ENCODE measurements around the gene ARHGAP42. TPM values are rescaled to one million over a fixed set of nuclear protein-coding genes. Genes with fewer than 3 reads are reported as not detected.

The ARHGAP42 gene
- total and polyA plus RNA-seq, 10 of the 15 experiments (the other 5 are each of a cell fraction or from before 2014, with no cell fraction given), result 1.8 to 6.3 (median 3.2) TPM

GRCh38 chr11:100980156-100980555, 293.1 kb downstream of the ARHGAP42 start:
- H3K27me3 ChIP-seq (replicated peaks in 1 of 2; ENCODE audit: control insufficient read depth in 2 of 2, insufficient read depth in 2 of 2, low read length in 1 of 2), result no peaks in the 10 kb centered on the region
- ATAC-seq (no peak; the same call in 1 of the 3 replicates), DNase-seq (ENCODE audit: low read depth, low spot score) (no peak), FAIRE-seq (no peak)
- no peak overlapping the region for H3K4me2 ChIP-seq (ENCODE audit: control insufficient read depth, insufficient read depth)
- H3K4me3 ChIP-seq, result no peak overlapping the region
- H2AFZ ChIP-seq (ENCODE audit: control insufficient read depth, low read depth, low read length), result no peak overlapping the region
- no peaks in the 10 kb centered on the region for H3K79me2 ChIP-seq (ENCODE audit: control insufficient read depth, insufficient read depth, low read length)
- no peaks in the 10 kb centered on the region for H3K9me3 ChIP-seq (replicated peaks; ENCODE audit: control insufficient read depth, insufficient read depth, low read length)
- no peaks in the 10 kb centered on the region for H4K20me1 ChIP-seq (ENCODE audit: control insufficient read depth, insufficient read depth)
- intact Hi-C loops (cut with micrococcal nuclease; ENCODE audit: unreplicated experiment), result loop anchor here (10.0 kb wide), 1 partner anchor 455 kb away; no protein-coding TSS in a partner anchor
- H3K36me3 ChIP-seq (ENCODE audit: control insufficient read depth in 2 of 2, insufficient read depth in 2 of 2, low read length in 1 of 2), result no peaks in the 10 kb centered on the region
- in situ Hi-C loops (cut with MboI), result no loop called here
- POLR2A ChIA-PET, result interaction anchor here (0.6 kb wide), 1 partner anchor 1431 kb away, joined by 3 read pairs; no protein-coding TSS in a partner anchor
- SMC1A ChIA-PET (ENCODE audit: uncharacterized antibody, unreplicated experiment), result interaction anchor here (0.9 to 1.0 kb wide), 2 partner anchors 12 to 22 kb away, joined by 3 read pairs; no protein-coding TSS in a partner anchor
- no peaks in the 10 kb centered on the region for H3K4me1 ChIP-seq (ENCODE audit: control insufficient read depth, insufficient read depth, low read length)
- 91% methylated on average over 3 of the region's 3 CpGs for WGBS (ENCODE audit: insufficient coverage, insufficient replicate concordance, low lambda C conversion rate, missing lambda C conversion rate)
- H3K9ac ChIP-seq (ENCODE audit: control insufficient read depth, insufficient read depth, low read length), result no peak overlapping the region
- TF ChIP-seq ZBTB33 (IDR thresholded peaks at IDR 0.05) (no peak), RAD21 (IDR thresholded peaks at IDR 0.05; ENCODE audit: insufficient read depth, low read depth, low read length) (peak; percentile 33; the same call in 1 of the 2 replicates), CTCF (IDR thresholded peaks at IDR 0.05 in 2 of 3, conservative IDR thresholded peaks at IDR 0.05 in 1 of 3; ENCODE audit: control insufficient read depth in 2 of 3, extremely low read depth in 1 of 3, insufficient read depth in 1 of 3, low read depth in 3 of 3, low read length in 3 of 3) (peak; percentile 7 to 29 (median 21); a peak in 1 of 6 replicates)
- RAD21 ChIA-PET (ENCODE audit: unreplicated experiment), result no interaction called here
- CTCF ChIA-PET, result interaction anchor here (0.8 kb wide), 1 partner anchor 456 kb away, joined by 4 read pairs; no protein-coding TSS in a partner anchor
- no TSS peak for BruUV-seq (replicated peaks)
- no peak overlapping the region for H3K27ac ChIP-seq (ENCODE audit: control insufficient read depth, insufficient read depth)

Data from GM12878 (cell line).